ENCODE measurements around the gene SNX20.

Gene SNX20

GRCh38 chr16:50664270-50664669, 16.8 kb downstream of the SNX20 start:
- no peak for FAIRE-seq

GRCh38 chr16:50662306-50662940, 18.7 kb downstream of the SNX20 start:
- FAIRE-seq (no peak), DNase-seq (ENCODE audit: insufficient read length, low spot score) (no peak)

More at GRCh38 chr16:50664270-50664669, 16.8 kb downstream of the SNX20 start:
- no peak for DNase-seq (ENCODE audit: insufficient read length, low spot score)

GRCh38 chr16:50659806-50660205, 21.3 kb downstream of the SNX20 start:
- DNase-seq (ENCODE audit: insufficient read length, low spot score): no peak
- FAIRE-seq: no peak

- FAIRE-seq (no peak), DNase-seq (ENCODE audit: insufficient read length, low spot score) (no peak)
Measured at GRCh38 chr16:50657241-50657640, 23.9 kb downstream of the SNX20 start.

GRCh38 chr16:50655558-50656055, 25.5 kb downstream of the SNX20 start:
- no peak for DNase-seq (ENCODE audit: insufficient read length, low spot score)
- FAIRE-seq: no peak

GRCh38 chr16:50653633-50654519, 27.2 kb downstream of the SNX20 start:
- FAIRE-seq: no peak
- DNase-seq (ENCODE audit: insufficient read length, low spot score): no peak

- FAIRE-seq (no peak), DNase-seq (ENCODE audit: insufficient read length, low spot score) (no peak)
Measured at GRCh38 chr16:50652836-50653425, 28.2 kb downstream of the SNX20 start.

GRCh38 chr16:50651835-50652438, 29.2 kb downstream of the SNX20 start:
- DNase-seq (ENCODE audit: insufficient read length, low spot score) (no peak), FAIRE-seq (no peak)

GRCh38 chr16:50646345-50646744, 34.8 kb downstream of the SNX20 start:
- FAIRE-seq (no peak), DNase-seq (ENCODE audit: insufficient read length, low spot score) (no peak)

GRCh38 chr16:50645563-50646220, 35.4 kb downstream of the SNX20 start:
- FAIRE-seq (no peak), DNase-seq (ENCODE audit: insufficient read length, low spot score) (no peak)

- no peak for FAIRE-seq
- DNase-seq (ENCODE audit: insufficient read length, low spot score): peak; percentile 31
Measured at GRCh38 chr16:50644729-50645128, 36.4 kb downstream of the SNX20 start.

- no peak for FAIRE-seq
- no peak for DNase-seq (ENCODE audit: insufficient read length, low spot score)
Measured at GRCh38 chr16:50644245-50644644, 36.9 kb downstream of the SNX20 start.

- FAIRE-seq (no peak), DNase-seq (ENCODE audit: insufficient read length, low spot score) (no peak)
Measured at GRCh38 chr16:50643192-50643591, 37.9 kb downstream of the SNX20 start.

GRCh38 chr16:50642349-50642748, 38.8 kb downstream of the SNX20 start:
- no peak for DNase-seq (ENCODE audit: insufficient read length, low spot score)

GRCh38 chr16:50641818-50642187, 39.3 kb downstream of the SNX20 start:
- no peak for FAIRE-seq
- DNase-seq (ENCODE audit: insufficient read length, low spot score): no peak

More at GRCh38 chr16:50642349-50642748, 38.8 kb downstream of the SNX20 start:
- FAIRE-seq: no peak

- no peak for FAIRE-seq
- no peak for DNase-seq (ENCODE audit: insufficient read length, low spot score)
Measured at GRCh38 chr16:50640919-50641817, 39.9 kb downstream of the SNX20 start.

GRCh38 chr16:50640391-50640790, 40.7 kb downstream of the SNX20 start:
- FAIRE-seq: no peak

GRCh38 chr16:50638816-50639670, 42.1 kb downstream of the SNX20 start:
- DNase-seq (ENCODE audit: insufficient read length, low spot score) (no peak), FAIRE-seq (no peak)

More at GRCh38 chr16:50640391-50640790, 40.7 kb downstream of the SNX20 start:
- DNase-seq (ENCODE audit: insufficient read length, low spot score): no peak
